Measurements from ENCODE around the gene ZNF22. TPM values are rescaled to one million over a fixed set of nuclear protein-coding genes. Genes with fewer than 3 reads are reported as not detected.

ZNF22 gene
- total RNA-seq, 1 experiment from 2014 or later, result 14.6 TPM

GRCh38 chr10:45053569-45054100 lies 52.9 kb downstream of the ZNF22 start:
- POLR2A ChIA-PET, result no interaction called here

More at GRCh38 chr10:45053569-45054100, 52.9 kb downstream of the ZNF22 start:
- CTCF ChIA-PET, result no interaction called here
- DNase-seq (ENCODE audit: low read depth, low spot score), result no peak
- H3K27ac ChIP-seq (ENCODE audit: low read length), result no peak overlapping the region
- H3K4me3 ChIP-seq (ENCODE audit: low read depth in 2 of 2, low read length in 2 of 2), result no peak overlapping the region
- no TSS peak for BruUV-seq (replicated peaks)
- H3K4me1 ChIP-seq (ENCODE audit: control insufficient read depth, insufficient read depth, low read length), result no peaks in the 10 kb centered on the region
- ATAC-seq, result no peak
- H3K36me3 ChIP-seq (ENCODE audit: control insufficient read depth, insufficient read depth, low read length), result no peaks in the 10 kb centered on the region
- intact Hi-C loops (cut with micrococcal nuclease; ENCODE audit: unreplicated experiment) (no loop called here), in situ Hi-C loops (cut with HindIII; ENCODE audit: low pct_unique_long_range_greater_than_20kb, low sequenced_read_pairs) (no loop called here)
- peaks cover 2% of the 10 kb centered on the region; the same call in 1 of the 2 replicates for H3K27me3 ChIP-seq (ENCODE audit: control insufficient read depth, insufficient read depth, low read length)
- no peaks in the 10 kb centered on the region for H3K9me3 ChIP-seq (ENCODE audit: control insufficient read depth, insufficient read depth, low read depth, low read length)
- TF ChIP-seq SIN3A (IDR thresholded peaks at IDR 0.05; ENCODE audit: borderline replicate concordance, insufficient read depth, low read depth, low read length), result no peak
- TF ChIP-seq POLR2AphosphoS5 (IDR thresholded peaks at IDR 0.05; ENCODE audit: low read depth, low read length), result no peak
- TF ChIP-seq REST (IDR thresholded peaks at IDR 0.05; ENCODE audit: insufficient read depth in 1 of 2, low read depth in 2 of 2, low read length in 1 of 2), result no peak
- TF ChIP-seq TCF7L2 (IDR thresholded peaks at IDR 0.05; ENCODE audit: low read depth, low read length), result no peak
- TF ChIP-seq CTCF (IDR thresholded peaks at IDR 0.05), result no peak

Other genes with a start within 250 kb of the ZNF22 start
- not detected for gene TMEM72, start 89.6 kb upstream of the ZNF22 start, total RNA-seq (2021; ENCODE audit: unreplicated experiment)
- gene RASSF4, start 41.1 kb upstream of the ZNF22 start, total RNA-seq (2021; ENCODE audit: unreplicated experiment), result 13.9 TPM
- 16.6 TPM for gene DEPP1, start 22.1 kb upstream of the ZNF22 start, total RNA-seq (2021; ENCODE audit: unreplicated experiment)